Activated CD8-positive, alpha-beta memory T cell treated with anti-CD3 and anti-CD28 coated beads, Interleukin-2, amount 10 ng/mL, durations not matched to agents 7 days and 5 days (primary cell): ENCODE results near the gene CTXND2. TPM values are rescaled to one million over a fixed set of nuclear protein-coding genes. Genes with fewer than 3 reads are reported as not detected.
"Not testable (repeated sequence)": the region's sequence is repeated elsewhere in the genome, so short reads cannot be mapped to it uniquely, and the experiment has no call there.

ENCODE experiments used
- ATAC-seq: fragments of 150-1000 bp; cut with Tn5 transposase; one replicate; pipeline ENCODE4 v1.10.0; 2021; ENCODE audit warnings: moderate library complexity
- CTCF ChIA-PET: fragments of 350-600 bp; sonication (Branson Sonifier 250); formaldehyde crosslinking; loops from one replicate; lab custom pipeline; 2021; ENCODE audit warnings: antibody characterized with exemption; lab: Charles Lee
- DNase-seq: peaks from one replicate; pipeline ENCODE4 v3.0.0-alpha.2; 2020
- H3K27ac Mint-ChIP-seq: one replicate; pipeline ENCODE4 v1.8.0; 2021; ENCODE audit warnings: mild to moderate bottlenecking, mixed read lengths
- H3K27me3 Mint-ChIP-seq: one replicate; pipeline ENCODE4 v1.8.0; 2021; ENCODE audit warnings: mixed read lengths
- H3K36me3 Mint-ChIP-seq: one replicate; pipeline ENCODE4 v1.8.0; 2021; ENCODE audit warnings: mild to moderate bottlenecking, mixed read lengths
- H3K4me1 Mint-ChIP-seq: one replicate; pipeline ENCODE4 v1.8.0; 2021; ENCODE audit warnings: mixed read lengths
- H3K4me3 Mint-ChIP-seq: one replicate; pipeline ENCODE4 v1.8.0; 2021; ENCODE audit warnings: mild to moderate bottlenecking, moderate library complexity, mixed read lengths
- H3K9me3 Mint-ChIP-seq: one replicate; pipeline ENCODE4 v1.8.0; 2022; ENCODE audit warnings: low read depth, mixed read lengths
- total RNA-seq, 2 experiments: library from RNA; stranded (reverse); gene quantifications; one replicate each; pipeline ENCODE4 v1.2.3, GENCODE V29; 2021

Gene CTXND2
- total RNA-seq, 2 experiments from 2014 or later: not detected

DNA sequence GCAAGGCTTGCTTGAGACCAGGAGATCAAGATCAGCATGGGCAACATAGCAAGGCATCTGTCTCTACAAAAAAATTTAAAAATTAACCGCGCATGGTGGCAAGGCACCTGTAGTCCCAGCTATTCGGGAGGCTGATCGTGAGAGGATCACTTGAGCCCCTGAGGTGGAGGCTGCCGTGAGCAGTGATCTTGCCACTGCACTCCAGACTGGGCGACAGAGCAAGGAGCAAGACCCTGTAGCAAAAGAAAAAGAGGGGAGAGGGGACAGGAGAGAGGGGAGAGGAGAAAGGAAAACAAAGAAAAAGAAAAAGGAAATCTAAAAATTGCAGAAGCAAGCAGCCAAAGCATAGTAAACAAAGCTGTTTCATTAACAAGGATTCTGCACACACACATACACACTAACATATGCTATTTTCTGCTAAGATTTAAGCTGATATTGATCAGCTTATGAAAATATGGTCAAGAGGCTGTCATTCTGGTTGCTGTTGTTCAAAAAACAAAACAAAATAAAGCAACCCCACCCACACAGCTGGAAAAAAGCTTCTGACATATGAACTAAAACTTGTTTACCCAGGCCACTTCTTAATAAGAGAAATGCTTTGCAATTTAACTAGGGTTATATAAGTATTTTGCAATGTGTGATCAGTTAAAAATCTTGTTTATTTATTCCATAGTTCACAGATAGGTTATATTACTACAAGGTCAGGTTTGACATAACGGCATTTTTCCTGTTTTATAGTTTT lies 12.3 kb upstream of the CTXND2 start:
- Mint-ChIP-seq H3K4me3 (peak overlapping the region; percentile 94), H3K9me3 (no peaks in the 10 kb centered on the region), H3K27ac (peak overlapping the region; percentile 73), H3K4me1 (peaks cover 37% of the 10 kb centered on the region), H3K27me3 (no peaks in the 10 kb centered on the region), H3K36me3 (peaks cover 20% of the 10 kb centered on the region)
- ATAC-seq (no peak), DNase-seq (no peak)
- CTCF ChIA-PET: interaction anchor here (0.8 to 1.7 kb wide), 3 partner anchors 17 to 48 kb away, joined by 3 to 13 read pairs (median 3); no protein-coding TSS in a partner anchor

DNA sequence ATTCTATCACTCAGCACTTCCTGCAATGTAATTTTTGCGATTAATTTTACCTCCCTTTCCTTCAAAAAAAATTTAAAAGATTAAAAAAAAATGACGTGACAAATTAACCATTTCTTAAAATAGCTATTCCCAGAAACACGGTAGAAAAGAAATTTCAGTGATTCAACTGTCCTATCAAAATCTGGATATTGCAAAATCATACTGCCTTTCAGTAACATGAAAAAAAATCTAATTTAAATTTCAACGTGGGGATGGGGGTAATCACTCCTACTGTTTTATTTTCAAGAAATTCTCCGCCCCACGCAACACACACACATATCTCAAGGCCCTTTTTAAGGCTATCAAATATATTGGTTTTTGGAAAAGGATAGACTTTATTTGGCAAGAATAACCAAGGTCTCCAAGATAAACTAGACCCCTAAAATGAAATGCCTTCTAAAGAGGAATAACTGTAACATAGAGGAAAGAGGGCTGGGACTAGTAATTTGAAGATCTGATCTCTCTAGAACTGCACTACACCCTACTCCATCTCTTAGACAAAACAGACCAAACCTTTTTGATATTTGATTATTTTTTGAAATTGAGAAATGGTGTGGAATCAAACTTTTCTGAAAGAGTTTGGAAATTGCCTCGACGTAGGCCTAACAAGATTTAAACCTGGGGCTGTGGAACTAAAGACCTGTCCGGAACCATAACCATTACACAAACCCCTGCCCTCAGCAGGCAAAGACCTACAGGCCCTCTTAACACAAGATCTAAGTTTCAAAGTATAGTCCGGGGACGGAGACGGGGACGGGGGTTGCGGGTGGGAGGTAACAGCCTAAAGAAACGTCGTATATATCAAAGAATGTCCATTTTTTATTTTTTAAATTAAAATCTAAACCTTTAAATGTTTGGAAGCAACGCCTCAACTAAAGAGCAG lies 11.5 kb upstream of the CTXND2 start:
- CTCF ChIA-PET: interaction anchor here (0.8 to 1.7 kb wide), 4 partner anchors 16 to 47 kb away, joined by 3 to 13 read pairs (median 6); no protein-coding TSS in a partner anchor

GRCh38 chr1:150876119-150876454 lies 10.8 kb upstream of the CTXND2 start:
- Mint-ChIP-seq H3K4me1 (peaks cover 35% of the 10 kb centered on the region), H3K4me3 (peak overlapping the region; percentile 94), H3K27me3 (no peaks in the 10 kb centered on the region), H3K27ac (peak overlapping the region; percentile 91), H3K36me3 (peaks cover 14% of the 10 kb centered on the region), H3K9me3 (no peaks in the 10 kb centered on the region)
- CTCF ChIA-PET: interaction anchor here (1.7 kb wide), 1 partner anchor 46 kb away, joined by 8 read pairs; no protein-coding TSS in a partner anchor
- DNase-seq (no peak), ATAC-seq (no peak)

More for the DNA sequence above, 11.5 kb upstream of the CTXND2 start:
- no peak for ATAC-seq
- Mint-ChIP-seq H3K9me3 (no peaks in the 10 kb centered on the region), H3K4me1 (peaks cover 35% of the 10 kb centered on the region), H3K27me3 (no peaks in the 10 kb centered on the region), H3K36me3 (peaks cover 16% of the 10 kb centered on the region), H3K4me3 (peak overlapping the region; percentile 94), H3K27ac (peak overlapping the region; percentile 91)
- DNase-seq: peak; percentile 44

- H3K4me1 Mint-ChIP-seq: peaks cover 41% of the 10 kb centered on the region
- not testable (repeated sequence) for ATAC-seq
Observed at GRCh38 chr1:150878931-150879330, 8.0 kb upstream of the CTXND2 start.

DNA sequence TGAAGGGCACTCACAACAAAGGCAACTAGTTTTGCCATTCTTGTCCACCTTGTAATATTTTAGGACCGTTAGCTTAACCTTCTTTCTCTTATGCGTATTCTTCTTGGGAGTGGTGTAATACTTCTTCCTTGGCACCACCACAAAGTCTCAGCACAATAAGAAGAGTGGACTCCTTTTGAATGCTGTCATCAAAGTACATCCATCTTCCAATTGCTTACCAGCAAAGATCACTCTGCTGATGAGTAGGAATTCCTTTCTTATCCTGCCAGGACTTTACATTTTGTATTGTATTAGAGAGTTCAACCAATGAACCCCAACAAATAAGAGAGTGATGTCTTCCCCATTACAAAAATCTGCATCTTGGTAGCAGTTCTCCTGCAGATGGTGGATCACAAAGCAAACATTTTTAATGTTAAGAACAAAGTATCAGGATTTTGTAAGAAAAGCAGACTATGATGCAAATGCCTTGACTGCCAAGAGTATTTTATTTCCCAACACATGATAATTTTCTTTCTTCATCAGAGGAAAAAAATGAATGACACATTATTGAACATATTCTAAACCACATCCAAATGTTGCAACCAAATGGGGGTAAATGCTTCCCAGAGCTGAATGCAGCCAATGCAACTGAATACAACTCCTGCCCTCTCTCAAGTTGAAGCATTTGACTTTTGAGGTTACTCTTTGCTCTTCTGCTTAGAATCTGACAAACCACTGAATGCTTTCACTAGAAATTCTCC lies 5.4 kb upstream of the CTXND2 start:
- H3K27me3 Mint-ChIP-seq: peaks cover 2% of the 10 kb centered on the region
- H3K27ac Mint-ChIP-seq: no peak overlapping the region
- DNase-seq (no peak), ATAC-seq (no peak)
- no peak overlapping the region for H3K4me3 Mint-ChIP-seq
- H3K4me1 Mint-ChIP-seq: peaks cover 34% of the 10 kb centered on the region
- H3K36me3 Mint-ChIP-seq: peaks cover 3% of the 10 kb centered on the region
- no peaks in the 10 kb centered on the region for H3K9me3 Mint-ChIP-seq
- CTCF ChIA-PET: interaction anchor here (0.7 kb wide), 1 partner anchor 129 kb away, joined by 3 read pairs; no protein-coding TSS in a partner anchor

More at GRCh38 chr1:150878931-150879330, 8.0 kb upstream of the CTXND2 start:
- CTCF ChIA-PET: interaction anchor here (0.7 to 0.9 kb wide), 2 partner anchors 43 to 751 kb away, joined by 3 to 5 read pairs; no protein-coding TSS in a partner anchor
- DNase-seq, H3K4me3 Mint-ChIP-seq, H3K9me3 Mint-ChIP-seq, H3K27me3 Mint-ChIP-seq, H3K36me3 Mint-ChIP-seq, H3K27ac Mint-ChIP-seq: not testable (repeated sequence)

GRCh38 chr1:150883121-150883520 lies 3.8 kb upstream of the CTXND2 start:
- H3K27ac Mint-ChIP-seq, H3K36me3 Mint-ChIP-seq, H3K4me3 Mint-ChIP-seq, DNase-seq, H3K9me3 Mint-ChIP-seq, H3K27me3 Mint-ChIP-seq, ATAC-seq: not testable (repeated sequence)
- H3K4me1 Mint-ChIP-seq: peaks cover 32% of the 10 kb centered on the region
- CTCF ChIA-PET: interaction anchor here (0.8 kb wide), 1 partner anchor 39 kb away, joined by 4 read pairs; no protein-coding TSS in a partner anchor

GRCh38 chr1:150888727-150889126 lies 1.8 kb downstream of the CTXND2 start:
- no peaks in the 10 kb centered on the region for H3K27me3 Mint-ChIP-seq
- H3K36me3 Mint-ChIP-seq: peaks cover 10% of the 10 kb centered on the region
- H3K27ac Mint-ChIP-seq: no peak overlapping the region
- CTCF ChIA-PET: interaction anchor here (3.8 kb wide), 1 partner anchor 33 kb away, joined by 22 read pairs; no protein-coding TSS in a partner anchor
- H3K9me3 Mint-ChIP-seq: peaks cover 2% of the 10 kb centered on the region
- ATAC-seq (no peak), DNase-seq (no peak)
- no peak overlapping the region for H3K4me3 Mint-ChIP-seq
- H3K4me1 Mint-ChIP-seq: peaks cover 42% of the 10 kb centered on the region

GRCh38 chr1:150890033-150890416 lies 3.1 kb downstream of the CTXND2 start:
- ATAC-seq: peak; percentile 85
- CTCF ChIA-PET: interaction anchor here (0.5 to 3.8 kb wide), 6 partner anchors 20 to 565 kb away, joined by 3 to 22 read pairs (median 3); no protein-coding TSS in a partner anchor
- no peak for DNase-seq
- H3K4me3 Mint-ChIP-seq: peak overlapping the region; percentile 35
- no peaks in the 10 kb centered on the region for H3K27me3 Mint-ChIP-seq
- H3K36me3 Mint-ChIP-seq: peaks cover 10% of the 10 kb centered on the region
- H3K4me1 Mint-ChIP-seq: peaks cover 38% of the 10 kb centered on the region
- H3K27ac Mint-ChIP-seq: peak overlapping the region; percentile 82
- H3K9me3 Mint-ChIP-seq: peaks cover 2% of the 10 kb centered on the region

GRCh38 chr1:150893336-150893913 lies 6.5 kb downstream of the CTXND2 start:
- Mint-ChIP-seq H3K27ac (no peak overlapping the region), H3K36me3 (peaks cover 3% of the 10 kb centered on the region), H3K4me1 (peaks cover 26% of the 10 kb centered on the region), H3K4me3 (no peak overlapping the region), H3K27me3 (peaks cover 9% of the 10 kb centered on the region), H3K9me3 (peaks cover 2% of the 10 kb centered on the region)
- CTCF ChIA-PET: interaction anchor here (2.2 kb wide), 1 partner anchor 29 kb away, joined by 10 read pairs; no protein-coding TSS in a partner anchor
- no peak for DNase-seq
- no peak for ATAC-seq

DNA sequence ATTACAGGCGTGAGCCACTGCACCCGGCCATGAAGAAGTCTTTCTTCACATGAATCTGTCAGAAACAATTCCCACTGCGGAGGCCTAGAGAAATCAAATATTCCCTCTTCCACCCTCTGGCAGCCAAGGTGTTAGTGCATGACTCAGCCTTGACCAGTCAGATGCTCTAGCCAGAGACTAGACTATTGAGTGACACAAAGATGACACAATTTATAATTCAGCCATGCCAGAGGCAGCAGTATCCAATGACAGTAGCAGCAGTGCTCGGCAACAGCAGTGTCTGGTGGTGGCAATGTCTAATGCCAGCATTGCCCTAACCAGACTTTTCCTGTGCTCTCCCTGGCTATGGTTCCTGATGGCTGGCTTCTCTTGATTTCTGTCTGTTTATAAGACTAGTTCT lies 8.7 kb downstream of the CTXND2 start:
- peaks cover 14% of the 10 kb centered on the region for H3K27me3 Mint-ChIP-seq
- no peak overlapping the region for H3K4me3 Mint-ChIP-seq
- CTCF ChIA-PET: interaction anchor here (0.6 kb wide), 1 partner anchor 55 kb away, joined by 3 read pairs; no protein-coding TSS in a partner anchor
- DNase-seq: no peak
- no peak overlapping the region for H3K27ac Mint-ChIP-seq
- ATAC-seq: no peak
- no peaks in the 10 kb centered on the region for H3K9me3 Mint-ChIP-seq
- H3K36me3 Mint-ChIP-seq: no peaks in the 10 kb centered on the region
- peaks cover 9% of the 10 kb centered on the region for H3K4me1 Mint-ChIP-seq

- H3K9me3 Mint-ChIP-seq, H3K4me3 Mint-ChIP-seq: not testable (repeated sequence)
- CTCF ChIA-PET: interaction anchor here (0.8 to 0.9 kb wide), 2 partner anchors 22 to 23 kb away, joined by 3 to 5 read pairs; no protein-coding TSS in a partner anchor
Observed at GRCh38 chr1:150899795-150900194, 12.9 kb downstream of the CTXND2 start.

DNA sequence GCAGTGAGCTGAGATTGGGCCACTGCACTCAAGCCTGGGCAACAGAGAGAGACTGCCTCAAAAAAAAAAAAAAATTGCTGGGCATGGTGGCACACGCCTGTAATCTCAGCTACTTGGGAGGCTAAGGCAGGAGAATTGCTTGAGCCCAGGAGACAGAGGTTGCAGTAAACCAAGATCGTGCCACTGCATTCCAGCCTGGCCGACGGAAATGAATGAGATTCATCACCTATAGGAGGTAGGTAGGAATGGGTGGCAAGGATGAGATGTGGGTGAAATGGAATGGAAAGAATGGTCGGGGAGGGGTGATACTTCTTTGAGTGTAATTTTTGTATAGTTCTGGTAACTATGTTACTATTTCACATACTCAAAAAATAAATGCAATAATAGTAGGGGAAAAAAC lies 15.4 kb downstream of the CTXND2 start:
- Mint-ChIP-seq H3K4me3 (no peak overlapping the region), H3K27me3 (peaks cover 4% of the 10 kb centered on the region), H3K36me3 (no peaks in the 10 kb centered on the region), H3K9me3 (no peaks in the 10 kb centered on the region), H3K27ac (no peak overlapping the region), H3K4me1 (peaks cover 2% of the 10 kb centered on the region)
- CTCF ChIA-PET: interaction anchor here (1.7 kb wide), 1 partner anchor 152 kb away, joined by 4 read pairs; no protein-coding TSS in a partner anchor
- no peak for ATAC-seq
- DNase-seq: no peak

More at GRCh38 chr1:150899795-150900194, 12.9 kb downstream of the CTXND2 start:
- peaks cover 14% of the 10 kb centered on the region for H3K27me3 Mint-ChIP-seq
- ATAC-seq, H3K4me1 Mint-ChIP-seq, H3K27ac Mint-ChIP-seq, DNase-seq, H3K36me3 Mint-ChIP-seq: not testable (repeated sequence)
